HepG2 (cell line): Measurements from ENCODE around the gene KCNJ8.

Source experiments
- ARHGAP35 ChIP-seq: sonication (generic); formaldehyde crosslinking; IDR thresholded peaks from 2 replicates; pipeline ENCODE4 v1.9.0; 2022; ENCODE audit warnings: mild to moderate bottlenecking, inconsistent platforms, moderate library complexity, missing genetic modification reagents, borderline replicate concordance
- CTCF ChIP-seq: sonication (generic); formaldehyde crosslinking; IDR thresholded peaks from 2 replicates; pipeline ENCODE4 v1.5.0; 2020; ENCODE audit warnings: mild to moderate bottlenecking, missing genetic modification reagents, moderate library complexity
- HDAC2 ChIP-seq: sonication (generic); formaldehyde crosslinking; IDR thresholded peaks from 2 replicates; pipeline ENCODE4 v1.4.0; 2020; ENCODE audit warnings: missing genetic modification reagents
- MTF1 ChIP-seq: sonication (generic); formaldehyde crosslinking; IDR thresholded peaks from 2 replicates; pipeline ENCODE4 v1.5.0; 2020; ENCODE audit warnings: missing genetic modification reagents
- PHF8 ChIP-seq: sonication (generic); formaldehyde crosslinking; IDR thresholded peaks from 2 replicates; pipeline ENCODE4 v1.5.0; 2020; ENCODE audit warnings: missing genetic modification reagents
- POLR2A ChIP-seq, 2 experiments: IDR thresholded peaks; 2 replicates each; pipeline ENCODE4 v1.6.1; 2011; ENCODE audit warnings: low read depth in 2 of 2, low read length in 2 of 2, mild to moderate bottlenecking in 1 of 2, moderate library complexity in 1 of 2; ENCODE audit not compliant: insufficient read depth in 1 of 2
- TCF7 ChIP-seq: sonication (generic); IDR thresholded peaks from 2 replicates; pipeline ENCODE4 v1.6.1; 2016; ENCODE audit warnings: antibody characterized with exemption, low read depth
- TSC22D2 ChIP-seq: sonication (generic); formaldehyde crosslinking; IDR thresholded peaks from 2 replicates; pipeline ENCODE4 v1.5.1; 2020; ENCODE audit warnings: missing genetic modification reagents, mild to moderate bottlenecking, borderline replicate concordance
- TF ChIP-seq, protein P1 (sequence below): sonication (generic); formaldehyde crosslinking; IDR thresholded peaks from 2 replicates; pipeline ENCODE4 v1.8.1; 2023; ENCODE audit warnings: mild to moderate bottlenecking, missing genetic modification reagents, borderline replicate concordance

DNA sequence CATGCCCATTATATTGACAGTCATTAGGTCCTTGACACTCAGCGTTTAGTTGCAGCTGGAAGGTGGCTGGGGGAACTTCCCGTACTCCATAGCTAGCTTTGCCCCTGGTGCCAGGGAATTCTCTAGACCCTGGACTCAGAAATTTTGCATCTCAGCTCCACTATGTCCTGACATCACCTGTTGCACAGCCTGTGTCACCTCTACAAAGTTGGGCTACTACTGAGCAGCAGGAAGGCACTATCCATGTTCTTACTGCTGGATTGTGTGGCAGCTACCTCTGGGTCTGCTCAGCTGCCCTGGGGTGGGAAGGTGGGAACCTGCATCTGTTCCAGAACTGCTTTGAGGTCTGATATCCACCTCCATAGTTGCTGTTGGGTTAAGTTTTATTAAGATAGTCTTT is 11.0 kb downstream of the KCNJ8 start:
- TF ChIP-seq TSC22D2, result no peak
- TF ChIP-seq CTCF (CRISPR knock-in tag), result no peak
- TF ChIP-seq ARHGAP35 (CRISPR knock-in tag), result no peak
- no peak for TF ChIP-seq PHF8 (CRISPR knock-in tag)
- TF ChIP-seq POLR2A (IDR thresholded peaks at IDR 0.05; ENCODE audit: insufficient read depth in 1 of 2, low read depth in 2 of 2, low read length in 2 of 2), result no peak
- TF ChIP-seq HDAC2, result no peak
- TF ChIP-seq TCF7, result no peak
- no peak for TF ChIP-seq MTF1 (CRISPR knock-in tag)
- TF ChIP-seq, protein P1, sequence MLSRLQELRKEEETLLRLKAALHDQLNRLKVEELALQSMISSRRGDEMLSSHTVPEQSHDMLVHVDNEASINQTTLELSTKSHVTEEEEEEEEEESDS, result no peak
